Bladder microvascular endothelial cell (primary cell): ENCODE results near the gene UCK2. TPM values are rescaled to one million over a fixed set of nuclear protein-coding genes. Genes with fewer than 3 reads are reported as not detected.

Experiments
- total RNA-seq: library from RNA; depleted of rRNA; stranded (reverse); fragments of >200 nt; gene quantifications from 2 replicates; pipeline ENCODE4 v1.2.3, GENCODE V29; 2014

The UCK2 gene
- 59.9 and 72.8 TPM in 2 replicates for total RNA-seq

GRCh38 chr1:165827268-165828102 lies at the start of gene UCK2:
Gene UCK2 (plus strand): TSS chr1:165827614. CDS start chr1:165827834, 220 bp downstream.

Other genes starting within 250 kb of the UCK2 start
- 155 and 168 TPM in 2 replicates for gene MGST3, start 196.4 kb upstream of the UCK2 start, total RNA-seq
- 71.4 and 80.2 TPM in 2 replicates for gene ALDH9A1, start 129.1 kb upstream of the UCK2 start, total RNA-seq
- gene TMCO1, start 58.7 kb upstream of the UCK2 start, total RNA-seq = 37.1 and 55.6 TPM in 2 replicates